NOMO-1 treated with dmso at 0.1 percent for 144 hours (cell line): Measurements from ENCODE around the gene BAIAP2L2.
"Not testable (repeated sequence)": the region's sequence is repeated elsewhere in the genome, so short reads cannot be mapped to it uniquely, and the experiment has no call there.

Experiments used
- DNase-seq: peaks from one replicate; lab custom pipeline; 2025; ENCODE audit not compliant: unreplicated experiment; lab: John Stamatoyannopoulos, UW

The BAIAP2L2 gene

DNA sequence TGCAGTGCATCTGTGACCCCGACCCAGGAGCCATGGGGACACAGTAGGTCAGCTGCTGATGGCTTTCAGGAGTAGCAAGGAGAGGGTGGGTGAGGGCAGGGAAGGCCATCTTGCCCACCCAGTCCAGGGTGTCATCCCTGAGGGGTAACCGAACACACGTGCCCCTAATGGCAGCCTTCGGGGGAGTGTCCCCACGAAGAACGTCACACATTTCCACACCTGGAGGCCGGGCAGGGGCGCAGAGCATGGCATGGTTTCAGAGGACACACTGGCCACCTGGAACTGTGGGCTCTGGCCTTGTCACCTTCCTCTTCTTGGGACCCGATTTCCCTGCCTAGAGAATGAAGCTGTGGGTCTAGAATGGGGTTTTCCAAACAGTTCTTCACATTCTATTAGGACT lies 19.4 kb upstream of the BAIAP2L2 start:
- no peak for DNase-seq

DNA sequence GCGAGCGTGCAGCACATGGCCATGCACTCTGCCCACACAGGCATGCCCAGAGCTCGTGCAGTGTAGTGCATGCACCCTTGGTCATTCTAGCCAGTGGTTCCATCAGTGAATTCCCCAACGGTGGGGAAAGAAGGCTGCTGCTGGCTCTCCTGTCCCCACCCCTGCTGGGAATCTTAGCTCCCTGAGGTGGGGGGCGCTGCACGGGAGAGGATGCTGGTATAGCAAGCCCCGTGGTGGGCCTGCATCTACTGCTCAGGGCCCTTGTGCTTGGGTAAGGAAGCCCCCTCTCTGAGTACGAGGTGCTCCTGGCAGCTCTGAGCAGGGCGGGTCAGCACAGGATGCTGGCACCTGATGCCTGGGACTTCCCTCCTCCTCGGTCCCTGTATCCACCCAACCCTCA lies 18.5 kb upstream of the BAIAP2L2 start:
- DNase-seq, result no peak

- DNase-seq, result no peak
These were observed 17.4 kb upstream of the BAIAP2L2 start for GRCh38 chr22:38127869-38128268.

- no peak for DNase-seq
These were observed 16.6 kb upstream of the BAIAP2L2 start for GRCh38 chr22:38126928-38127668.

- no peak for DNase-seq
These were observed 15.3 kb upstream of the BAIAP2L2 start for GRCh38 chr22:38125751-38126201.

- DNase-seq, result no peak
These were observed 14.6 kb upstream of the BAIAP2L2 start for GRCh38 chr22:38125038-38125610.

DNA sequence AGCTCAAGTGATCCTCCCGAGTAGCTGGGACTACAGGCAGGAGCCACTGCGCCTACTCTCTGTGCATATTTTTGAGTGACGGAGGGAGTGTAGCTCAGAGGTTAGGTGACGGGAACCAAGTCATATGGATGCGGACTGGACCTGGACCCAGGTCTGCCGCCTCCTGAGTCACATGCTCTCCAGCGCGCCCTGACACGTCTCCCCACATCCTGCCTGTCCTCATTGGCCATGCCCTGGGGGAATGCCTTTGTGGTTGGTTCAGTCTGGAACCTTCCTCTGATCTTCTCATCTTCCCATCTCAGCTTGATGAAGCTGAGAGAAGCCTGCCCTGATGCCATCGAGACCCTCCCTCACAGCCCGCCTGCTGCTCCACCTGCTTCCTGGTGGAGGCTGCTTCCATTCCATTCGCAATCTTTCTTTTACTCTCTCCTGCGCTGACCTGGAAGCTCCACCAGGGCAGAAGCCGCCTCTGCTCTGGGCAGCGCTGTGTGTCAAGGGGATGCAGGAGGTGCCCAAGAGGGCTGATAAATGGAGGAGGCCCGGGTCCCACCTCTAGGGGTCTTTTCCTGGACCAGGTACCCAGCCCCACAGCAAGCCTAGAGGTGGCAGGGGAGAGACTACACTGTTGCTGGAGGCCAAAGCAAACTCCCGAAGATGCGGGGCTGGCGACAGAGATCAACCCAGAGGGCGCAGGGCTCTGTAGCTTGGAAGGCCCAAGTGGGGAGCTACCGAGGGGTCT lies 13.9 kb upstream of the BAIAP2L2 start:
- no peak for DNase-seq

- no peak for DNase-seq
These were observed 12.1 kb upstream of the BAIAP2L2 start for GRCh38 chr22:38122616-38123015.

- DNase-seq, result no peak
These were observed 10.1 kb upstream of the BAIAP2L2 start for GRCh38 chr22:38120359-38121110.

- not testable (repeated sequence) for DNase-seq
These were observed 8.3 kb upstream of the BAIAP2L2 start for GRCh38 chr22:38118747-38119146.

DNA sequence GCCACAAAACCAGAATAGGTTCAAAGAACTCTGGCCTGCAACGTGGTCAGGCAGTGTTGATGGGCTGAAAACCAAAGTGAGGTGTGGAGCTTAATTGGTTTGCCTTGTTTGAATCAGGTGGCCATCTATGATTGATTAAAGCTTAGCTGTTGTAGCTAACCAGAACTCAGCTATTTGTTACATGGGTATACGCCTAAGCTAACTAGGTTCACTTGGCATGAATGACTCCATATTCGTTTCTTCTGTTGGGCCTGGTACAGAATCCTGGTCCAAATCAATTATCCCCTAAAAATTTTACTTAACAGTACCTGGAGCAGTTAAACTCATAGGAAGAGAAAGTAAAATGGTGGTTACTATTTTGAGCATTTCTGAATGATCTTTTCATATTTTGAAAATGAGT lies 7.7 kb upstream of the BAIAP2L2 start:
- no peak for DNase-seq

GRCh38 chr22:38117556-38117955 lies 7.1 kb upstream of the BAIAP2L2 start:
- DNase-seq, result not testable (repeated sequence)

DNA sequence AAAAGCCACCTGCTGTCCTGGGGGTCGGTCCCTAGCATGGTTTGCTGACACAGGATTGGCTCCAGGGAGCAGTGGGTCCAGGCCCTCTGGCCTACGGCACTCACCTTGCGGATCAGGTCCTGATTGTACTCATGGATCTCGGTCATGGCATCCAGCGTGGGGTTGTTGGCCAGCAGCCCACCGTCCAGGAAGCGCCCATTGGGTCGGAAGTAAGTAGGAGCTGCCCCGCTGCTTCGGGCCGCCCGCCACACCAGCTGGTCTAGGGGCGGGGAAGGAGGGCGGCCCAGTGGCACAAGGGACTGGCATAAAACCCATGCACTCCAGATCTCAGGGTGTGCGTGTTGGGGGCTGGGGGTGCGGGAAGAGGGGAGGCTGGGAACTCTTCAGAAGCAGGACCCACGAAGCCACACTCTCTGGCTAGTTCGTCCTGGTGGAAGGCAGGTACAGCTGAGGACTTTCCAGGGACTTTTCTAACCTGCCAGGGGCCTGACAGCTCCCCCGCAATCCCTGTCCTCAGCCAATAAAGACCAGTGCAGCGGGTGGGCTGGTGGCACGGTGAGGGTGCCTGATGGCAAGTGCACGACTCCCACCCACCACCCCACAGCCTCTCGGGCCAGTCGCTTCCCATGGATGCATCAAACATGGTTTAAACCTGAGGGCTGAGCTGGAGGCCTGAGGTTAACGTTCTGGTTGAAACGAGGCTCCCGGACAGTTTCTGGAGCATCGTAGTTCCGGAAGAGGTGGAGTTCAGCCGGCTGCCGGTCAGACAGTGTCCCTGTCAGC lies 5.1 kb upstream of the BAIAP2L2 start:
- DNase-seq, result no peak

- peak; percentile 60 for DNase-seq
These were observed 4.3 kb upstream of the BAIAP2L2 start for GRCh38 chr22:38114484-38115398.

GRCh38 chr22:38112381-38112780 lies 1.9 kb upstream of the BAIAP2L2 start:
- DNase-seq, result no peak

DNA sequence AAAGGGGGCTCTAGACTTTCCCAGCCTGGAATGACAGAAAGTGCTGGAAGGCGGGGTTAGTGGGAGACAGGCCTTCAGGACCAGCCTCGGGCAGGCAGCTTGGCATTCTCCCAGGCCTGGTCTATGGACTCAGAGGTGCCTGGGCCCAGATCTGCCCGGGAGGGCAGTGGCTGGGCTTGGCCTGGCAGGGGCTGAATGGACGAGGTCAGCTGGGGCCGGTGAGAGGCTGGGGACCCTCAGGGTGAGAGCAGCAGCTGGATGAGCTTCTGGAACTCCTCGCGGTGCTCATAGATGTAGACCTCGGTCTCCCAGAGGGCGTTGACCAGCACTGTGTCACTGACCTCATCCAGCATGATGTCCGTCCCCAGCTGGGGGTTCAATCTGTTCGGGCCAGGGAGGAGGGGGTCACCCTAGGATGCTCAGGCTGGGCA lies 1.5 kb upstream of the BAIAP2L2 start:
- DNase-seq, result no peak

DNA sequence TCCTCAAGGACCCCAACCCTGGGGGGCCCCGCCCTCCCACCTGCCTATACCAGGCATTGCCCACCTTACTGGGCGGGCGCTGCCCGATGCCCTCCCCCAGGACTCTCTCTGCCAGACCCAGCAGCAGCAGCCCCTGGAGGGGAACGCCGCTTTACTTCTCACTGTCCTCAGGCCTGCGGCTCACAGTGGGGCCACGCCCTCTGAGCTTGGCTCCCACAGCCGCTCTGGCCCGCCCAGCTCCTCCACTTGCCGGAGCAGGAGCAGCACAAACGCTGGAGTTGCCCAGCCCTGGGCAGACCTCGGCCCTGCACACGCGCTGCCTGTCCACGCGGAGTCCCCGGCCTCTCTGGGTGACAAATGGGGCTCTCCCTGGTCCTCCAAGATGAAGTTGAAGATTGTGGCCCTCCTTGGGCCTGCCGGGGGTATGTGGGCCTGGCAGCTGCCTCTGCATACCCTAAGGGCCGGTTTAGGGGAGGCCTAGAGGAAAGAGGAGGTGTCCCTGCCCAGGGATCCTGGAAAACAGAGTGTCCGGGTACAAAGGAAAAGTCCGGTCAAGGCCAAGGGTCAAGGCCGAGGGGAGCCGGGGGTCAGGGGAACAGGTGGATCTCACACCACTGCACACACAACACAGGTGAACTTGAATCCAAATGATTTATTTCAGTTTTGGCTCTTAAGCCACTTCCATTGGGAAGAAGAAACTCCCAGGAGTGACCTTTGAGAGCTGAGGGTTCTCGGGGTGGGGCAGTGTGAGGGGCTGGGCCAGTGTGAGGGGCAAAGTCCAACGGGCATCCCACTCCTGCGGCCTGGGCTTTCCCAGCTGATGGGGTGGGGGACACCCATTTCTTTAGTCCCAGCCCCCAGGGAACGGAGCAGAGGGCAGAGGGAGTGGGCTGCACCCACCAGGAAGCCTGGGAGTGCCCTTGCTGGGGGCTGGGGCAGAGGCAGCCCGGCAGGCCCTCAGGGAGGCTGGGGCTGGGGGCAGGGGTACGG lies 674 bp upstream of the BAIAP2L2 start:
- no peak for DNase-seq

GRCh38 chr22:38109371-38110001 lies 998 bp downstream of the BAIAP2L2 start:
- no peak for DNase-seq
